ENCODE measurements around the gene GSTM3. TPM values are rescaled to one million over a fixed set of nuclear protein-coding genes. Genes with fewer than 3 reads are reported as not detected.
A peak's percentile ranks its signal among the peaks of the same experiment; 100 is the strongest.

The GSTM3 gene
- total RNA-seq, 2 experiments from 2014 or later = 5.0 TPM

GRCh38 chr1:109782927-109783326 lies 42.1 kb upstream of the GSTM3 start:
- Mint-ChIP-seq H3K4me1 (peaks cover 4% of the 10 kb centered on the region), H3K4me3 (no peak overlapping the region), H3K27me3 (no peaks in the 10 kb centered on the region), H3K27ac (no peak overlapping the region), H3K9me3 (peaks cover 11% of the 10 kb centered on the region), H3K36me3 (peaks cover 8% of the 10 kb centered on the region)
- DNase-seq (no peak), ATAC-seq (ENCODE audit: low read depth) (no peak)
- POLR2A ChIA-PET = interaction anchor here (1.3 kb wide), 1 partner anchor 123 kb away, joined by 4 read pairs; no protein-coding TSS in a partner anchor

- DNase-seq = no peak
- peaks cover 6% of the 10 kb centered on the region for H3K4me1 Mint-ChIP-seq
- ATAC-seq (ENCODE audit: low read depth) = no peak
- no peaks in the 10 kb centered on the region for H3K27me3 Mint-ChIP-seq
- H3K4me3 Mint-ChIP-seq = no peak overlapping the region
- H3K36me3 Mint-ChIP-seq = peaks cover 8% of the 10 kb centered on the region
- H3K9me3 Mint-ChIP-seq = peaks cover 11% of the 10 kb centered on the region
- H3K27ac Mint-ChIP-seq = no peak overlapping the region
- POLR2A ChIA-PET = interaction anchor here (0.9 to 1.3 kb wide), 2 partner anchors 124 to 202 kb away, joined by 4 read pairs; partner anchors contain the start of gene AHCYL1
These were observed 41.7 kb upstream of the GSTM3 start for GRCh38 chr1:109782514-109782913.

GRCh38 chr1:109781806-109782205 lies 41.0 kb upstream of the GSTM3 start:
- POLR2A ChIA-PET = interaction anchor here (0.9 kb wide), 1 partner anchor 202 kb away, joined by 4 read pairs; the partner anchor contains the start of gene AHCYL1

GRCh38 chr1:109780982-109781381 lies 40.1 kb upstream of the GSTM3 start:
- Mint-ChIP-seq H3K27me3 (no peaks in the 10 kb centered on the region), H3K9me3 (peaks cover 11% of the 10 kb centered on the region), H3K36me3 (peaks cover 8% of the 10 kb centered on the region), H3K4me1 (peaks cover 8% of the 10 kb centered on the region), H3K27ac (no peak overlapping the region), H3K4me3 (no peak overlapping the region)
- no peak for DNase-seq
- POLR2A ChIA-PET = no interaction called here
- ATAC-seq (ENCODE audit: low read depth) = no peak

More at GRCh38 chr1:109781806-109782205, 41.0 kb upstream of the GSTM3 start:
- no peak for DNase-seq
- H3K36me3 Mint-ChIP-seq = peaks cover 8% of the 10 kb centered on the region
- no peak for ATAC-seq (ENCODE audit: low read depth)
- H3K4me1 Mint-ChIP-seq = peaks cover 7% of the 10 kb centered on the region
- no peak overlapping the region for H3K4me3 Mint-ChIP-seq
- H3K27ac Mint-ChIP-seq = no peak overlapping the region
- H3K27me3 Mint-ChIP-seq = no peaks in the 10 kb centered on the region
- peaks cover 11% of the 10 kb centered on the region for H3K9me3 Mint-ChIP-seq

GRCh38 chr1:109777980-109778625 lies 37.3 kb upstream of the GSTM3 start:
- H3K27me3 Mint-ChIP-seq = peaks cover 3% of the 10 kb centered on the region
- ATAC-seq (ENCODE audit: low read depth) (no peak), DNase-seq (peak; percentile 24)
- peaks cover 12% of the 10 kb centered on the region for H3K4me1 Mint-ChIP-seq
- H3K27ac Mint-ChIP-seq = no peak overlapping the region
- peaks cover 11% of the 10 kb centered on the region for H3K9me3 Mint-ChIP-seq
- H3K36me3 Mint-ChIP-seq = peaks cover 8% of the 10 kb centered on the region
- H3K4me3 Mint-ChIP-seq = no peak overlapping the region
- POLR2A ChIA-PET = interaction anchor here (2.6 kb wide), 1 partner anchor 206 kb away, joined by 34 read pairs; the partner anchor contains the start of gene AHCYL1

- peak; percentile 24 for DNase-seq
- Mint-ChIP-seq H3K27me3 (peaks cover 3% of the 10 kb centered on the region), H3K36me3 (peaks cover 8% of the 10 kb centered on the region), H3K27ac (peak overlapping the region; percentile 83), H3K9me3 (peaks cover 11% of the 10 kb centered on the region), H3K4me3 (no peak overlapping the region), H3K4me1 (peaks cover 12% of the 10 kb centered on the region)
- no peak for ATAC-seq (ENCODE audit: low read depth)
- POLR2A ChIA-PET = interaction anchor here (0.6 to 2.6 kb wide), 8 partner anchors 11 to 211 kb away, joined by 3 to 34 read pairs (median 5); partner anchors contain the start of gene AHCYL1
These were observed 36.6 kb upstream of the GSTM3 start for GRCh38 chr1:109777436-109777835.

- POLR2A ChIA-PET = interaction anchor here (0.6 to 2.6 kb wide), 11 partner anchors 12 to 228 kb away, joined by 3 to 34 read pairs (median 3); partner anchors contain the start of genes AHCYL1 and GNAI3
- H3K27ac Mint-ChIP-seq = peak overlapping the region; percentile 83
- ATAC-seq (ENCODE audit: low read depth) (peak; percentile 83), DNase-seq (peak; percentile 81)
- peaks cover 8% of the 10 kb centered on the region for H3K36me3 Mint-ChIP-seq
- H3K4me3 Mint-ChIP-seq = no peak overlapping the region
- peaks cover 10% of the 10 kb centered on the region for H3K9me3 Mint-ChIP-seq
- peaks cover 15% of the 10 kb centered on the region for H3K4me1 Mint-ChIP-seq
- peaks cover 3% of the 10 kb centered on the region for H3K27me3 Mint-ChIP-seq
These were observed 36.1 kb upstream of the GSTM3 start for GRCh38 chr1:109776911-109777310.

GRCh38 chr1:109776206-109776835 lies 35.5 kb upstream of the GSTM3 start:
- peaks cover 8% of the 10 kb centered on the region for H3K36me3 Mint-ChIP-seq
- H3K9me3 Mint-ChIP-seq = peaks cover 10% of the 10 kb centered on the region
- H3K27ac Mint-ChIP-seq = no peak overlapping the region
- H3K4me1 Mint-ChIP-seq = peaks cover 16% of the 10 kb centered on the region
- POLR2A ChIA-PET = interaction anchor here (0.7 to 2.6 kb wide), 10 partner anchors 12 to 228 kb away, joined by 3 to 34 read pairs (median 4); partner anchors contain the start of genes AHCYL1 and GNAI3
- no peak for ATAC-seq (ENCODE audit: low read depth)
- peaks cover 3% of the 10 kb centered on the region for H3K27me3 Mint-ChIP-seq
- H3K4me3 Mint-ChIP-seq = no peak overlapping the region
- peak; percentile 12 for DNase-seq

GRCh38 chr1:109775398-109775797 lies 34.6 kb upstream of the GSTM3 start:
- POLR2A ChIA-PET = interaction anchor here (1.0 to 1.2 kb wide), 2 partner anchors 227 to 229 kb away, joined by 4 read pairs; partner anchors contain the start of gene GNAI3
- Mint-ChIP-seq H3K27ac (no peak overlapping the region), H3K4me1 (peaks cover 16% of the 10 kb centered on the region), H3K36me3 (peaks cover 1% of the 10 kb centered on the region), H3K4me3 (no peak overlapping the region), H3K27me3 (peaks cover 3% of the 10 kb centered on the region), H3K9me3 (peaks cover under 1% of the 10 kb centered on the region)
- ATAC-seq (ENCODE audit: low read depth) = no peak
- DNase-seq = no peak

GRCh38 chr1:109773900-109774485 lies 33.2 kb upstream of the GSTM3 start:
- Mint-ChIP-seq H3K9me3 (no peaks in the 10 kb centered on the region), H3K27ac (no peak overlapping the region), H3K36me3 (no peaks in the 10 kb centered on the region), H3K27me3 (peaks cover 3% of the 10 kb centered on the region), H3K4me1 (peaks cover 16% of the 10 kb centered on the region), H3K4me3 (no peak overlapping the region)
- POLR2A ChIA-PET = interaction anchor here (1.0 to 2.3 kb wide), 5 partner anchors 17 to 228 kb away, joined by 3 to 17 read pairs (median 4); partner anchors contain the start of genes AHCYL1 and GNAI3
- ATAC-seq (ENCODE audit: low read depth) (no peak), DNase-seq (no peak)

GRCh38 chr1:109773203-109773899 lies 32.5 kb upstream of the GSTM3 start:
- Mint-ChIP-seq H3K27me3 (peaks cover 3% of the 10 kb centered on the region), H3K36me3 (no peaks in the 10 kb centered on the region), H3K4me1 (peaks cover 16% of the 10 kb centered on the region), H3K27ac (no peak overlapping the region), H3K4me3 (no peak overlapping the region), H3K9me3 (no peaks in the 10 kb centered on the region)
- ATAC-seq (ENCODE audit: low read depth) = peak; percentile 87
- POLR2A ChIA-PET = interaction anchor here (1.0 to 2.3 kb wide), 4 partner anchors 17 to 225 kb away, joined by 3 to 17 read pairs (median 8); partner anchors contain the start of genes AHCYL1 and GNAI3
- peak; percentile 65 for DNase-seq

- Mint-ChIP-seq H3K27me3 (peaks cover 3% of the 10 kb centered on the region), H3K4me1 (peaks cover 16% of the 10 kb centered on the region), H3K9me3 (no peaks in the 10 kb centered on the region), H3K4me3 (no peak overlapping the region), H3K27ac (no peak overlapping the region), H3K36me3 (no peaks in the 10 kb centered on the region)
- no peak for DNase-seq
- no peak for ATAC-seq (ENCODE audit: low read depth)
- POLR2A ChIA-PET = interaction anchor here (2.3 kb wide), 2 partner anchors 212 to 224 kb away, joined by 11 to 17 read pairs; partner anchors contain the start of genes AHCYL1 and GNAI3
These were observed 31.9 kb upstream of the GSTM3 start for GRCh38 chr1:109772658-109773202.
